ENCODE measurements around the gene NPR1. TPM values are rescaled to one million over a fixed set of nuclear protein-coding genes. Genes with fewer than 3 reads are reported as not detected.
"Not testable (repeated sequence)": the region's sequence is repeated elsewhere in the genome, so short reads cannot be mapped to it uniquely, and the experiment has no call there.

The NPR1 gene
- total RNA-seq, 1 donor from 2014 or later: not detected

- Mint-ChIP-seq H3K4me1 (ENCODE audit: low read depth, unreplicated experiment) (peaks cover 11% of the 10 kb centered on the region), H3K9me3 (ENCODE audit: unreplicated experiment) (peaks cover 3% of the 10 kb centered on the region), H3K27ac (ENCODE audit: unreplicated experiment) (no peak overlapping the region), H3K4me3 (ENCODE audit: unreplicated experiment) (no peak overlapping the region), H3K27me3 (ENCODE audit: unreplicated experiment) (peaks cover 3% of the 10 kb centered on the region), H3K36me3 (ENCODE audit: unreplicated experiment) (no peaks in the 10 kb centered on the region)
- DNase-seq: no peak
- TF ChIP-seq CTCF (IDR thresholded peaks at IDR 0.05; ENCODE audit: partially characterized antibody, unreplicated experiment): no peak
Measured at GRCh38 chr1:153663211-153663610, 15.3 kb upstream of the NPR1 start.

DNA sequence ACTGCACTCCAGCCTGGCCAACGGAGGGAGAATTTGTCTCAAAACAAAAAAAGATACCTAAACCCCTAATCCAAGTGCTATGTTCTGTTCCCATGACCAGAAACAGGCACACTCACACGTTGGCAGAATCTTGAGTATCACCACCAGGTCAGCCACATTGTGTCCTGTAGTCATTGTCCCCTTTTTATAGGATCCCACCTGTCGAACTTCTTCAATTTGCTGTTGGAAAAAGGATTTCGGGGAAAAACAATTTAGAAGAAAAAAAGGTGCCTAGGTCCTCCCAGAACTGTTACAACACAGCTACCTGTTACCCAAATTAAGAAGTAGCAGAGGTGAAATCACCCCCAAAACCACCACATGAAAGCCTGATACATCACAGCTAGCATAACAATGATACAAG, 11.0 kb upstream of the NPR1 start:
- no peaks in the 10 kb centered on the region for H3K36me3 Mint-ChIP-seq (ENCODE audit: unreplicated experiment)
- DNase-seq: no peak
- no peak overlapping the region for H3K4me3 Mint-ChIP-seq (ENCODE audit: unreplicated experiment)
- H3K27ac Mint-ChIP-seq (ENCODE audit: unreplicated experiment): no peak overlapping the region
- H3K9me3 Mint-ChIP-seq (ENCODE audit: unreplicated experiment): peaks cover 6% of the 10 kb centered on the region
- no peak for TF ChIP-seq CTCF (IDR thresholded peaks at IDR 0.05; ENCODE audit: partially characterized antibody, unreplicated experiment)
- H3K4me1 Mint-ChIP-seq (ENCODE audit: low read depth, unreplicated experiment): peaks cover 4% of the 10 kb centered on the region
- H3K27me3 Mint-ChIP-seq (ENCODE audit: unreplicated experiment): no peaks in the 10 kb centered on the region

GRCh38 chr1:153668672-153669071, 9.8 kb upstream of the NPR1 start:
- not testable (repeated sequence) for DNase-seq; H3K9me3 Mint-ChIP-seq (ENCODE audit: unreplicated experiment); H3K36me3 Mint-ChIP-seq (ENCODE audit: unreplicated experiment); H3K27me3 Mint-ChIP-seq (ENCODE audit: unreplicated experiment); H3K4me1 Mint-ChIP-seq (ENCODE audit: low read depth, unreplicated experiment); H3K27ac Mint-ChIP-seq (ENCODE audit: unreplicated experiment)
- peak overlapping the region; percentile 30 for H3K4me3 Mint-ChIP-seq (ENCODE audit: unreplicated experiment)

DNA sequence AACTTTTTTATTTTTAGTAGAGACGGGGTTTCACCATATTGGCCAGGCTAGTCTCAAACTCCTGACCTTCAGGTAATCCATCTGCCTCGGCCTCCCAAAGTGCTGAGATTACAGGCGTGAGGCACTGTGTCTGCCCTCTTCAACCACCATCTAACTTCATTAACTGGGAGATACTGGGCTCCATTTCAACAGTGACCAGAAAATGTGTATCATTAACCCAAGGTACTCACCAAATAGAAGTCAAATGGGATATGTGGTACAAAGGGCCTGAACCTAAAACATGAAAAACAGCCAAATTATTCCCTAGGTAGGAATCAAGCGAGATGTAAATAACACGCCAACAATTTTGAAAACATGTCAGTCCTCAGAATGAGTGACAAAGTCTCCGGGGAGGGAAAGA, 8.9 kb upstream of the NPR1 start:
- Mint-ChIP-seq H3K27ac (ENCODE audit: unreplicated experiment) (no peak overlapping the region), H3K4me1 (ENCODE audit: low read depth, unreplicated experiment) (peaks cover 4% of the 10 kb centered on the region), H3K4me3 (ENCODE audit: unreplicated experiment) (no peak overlapping the region), H3K36me3 (ENCODE audit: unreplicated experiment) (no peaks in the 10 kb centered on the region), H3K27me3 (ENCODE audit: unreplicated experiment) (peaks cover 2% of the 10 kb centered on the region), H3K9me3 (ENCODE audit: unreplicated experiment) (peaks cover 8% of the 10 kb centered on the region)
- DNase-seq: no peak
- no peak for TF ChIP-seq CTCF (IDR thresholded peaks at IDR 0.05; ENCODE audit: partially characterized antibody, unreplicated experiment)

DNA sequence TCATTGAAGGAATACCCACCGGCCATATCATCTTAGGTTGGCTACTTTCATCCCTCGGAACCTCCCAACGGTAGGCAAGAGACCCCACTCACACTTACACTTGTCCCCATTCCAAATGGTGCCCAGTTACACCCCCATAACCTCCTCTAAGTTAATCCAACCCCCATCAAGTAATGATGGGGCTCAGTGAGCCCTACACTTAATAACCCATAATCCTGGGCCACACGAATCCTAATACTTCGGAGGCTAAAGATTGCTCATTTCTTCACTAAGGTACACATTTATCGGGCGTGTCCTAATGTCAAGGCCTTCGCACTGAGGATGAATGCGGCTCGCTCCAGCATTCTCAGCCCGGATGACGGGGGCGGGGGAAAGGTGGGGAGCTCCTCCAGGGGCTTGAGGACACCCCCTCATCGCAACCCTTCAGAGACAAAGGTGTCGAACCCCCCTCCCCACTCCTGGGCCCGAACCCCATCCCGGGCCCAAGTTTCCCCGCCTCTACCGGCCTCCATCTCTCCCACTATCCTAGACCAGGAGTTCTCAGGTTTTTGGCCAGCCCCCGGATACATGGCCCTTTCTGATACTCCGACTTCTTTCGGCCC, 8.1 kb upstream of the NPR1 start:
- Mint-ChIP-seq H3K4me1 (ENCODE audit: low read depth, unreplicated experiment) (peaks cover 4% of the 10 kb centered on the region), H3K27me3 (ENCODE audit: unreplicated experiment) (peaks cover 2% of the 10 kb centered on the region), H3K4me3 (ENCODE audit: unreplicated experiment) (no peak overlapping the region), H3K36me3 (ENCODE audit: unreplicated experiment) (no peaks in the 10 kb centered on the region), H3K9me3 (ENCODE audit: unreplicated experiment) (peaks cover 8% of the 10 kb centered on the region), H3K27ac (ENCODE audit: unreplicated experiment) (no peak overlapping the region)
- TF ChIP-seq CTCF (IDR thresholded peaks at IDR 0.05; ENCODE audit: partially characterized antibody, unreplicated experiment): no peak
- no peak for DNase-seq
